HEK293 (cell line): ENCODE results near the gene BMAL1.

ENCODE experiments used
- CTCF ChIA-PET: fragments of 350-600 bp; formaldehyde crosslinking; extraction: SDS; loops from one replicate; lab custom pipeline; 2021; ENCODE audit warnings: antibody characterized with exemption; lab: Yijun Ruan, JAX
- POLR2A ChIA-PET: fragments of 300-600 bp; formaldehyde crosslinking; extraction: SDS; loops from one replicate; lab custom pipeline; 2020; ENCODE audit warnings: antibody characterized with exemption, inconsistent platforms; lab: Yijun Ruan, JAX
- H3K27ac ChIP-seq: fragments of 200-500 bp; sonication (Bioruptor generic); 2 replicates; pipeline ENCODE4 v1.5.1; 2014; ENCODE audit warnings: low read depth, low read length, control low read depth, inconsistent platforms; ENCODE audit errors: extremely low read depth
- H3K36me3 ChIP-seq, 2 experiments: fragments of 200-500 bp in 1 of 2; sonication (Bioruptor generic) in 1 of 2; 1 replicate in 1 of 2; 2 replicates in 1 of 2; pipeline ENCODE4 v1.5.1; 2014 to 2017; ENCODE audit warnings: inconsistent platforms in 2 of 2, low read length in 2 of 2; ENCODE audit not compliant: control insufficient read depth in 2 of 2, insufficient read depth in 1 of 2
- H3K4me1 ChIP-seq: fragments of 200-500 bp; sonication (Bioruptor generic); 2 replicates; pipeline ENCODE4 v1.5.1; 2014; ENCODE audit warnings: mild to moderate bottlenecking, low read length, inconsistent platforms; ENCODE audit not compliant: control insufficient read depth, insufficient read depth
- H3K4me3 ChIP-seq: 2 replicates; pipeline ENCODE4 v1.5.1; 2011; ENCODE audit warnings: low read depth, mild to moderate bottlenecking, control low read depth, low read length, moderate library complexity
- H3K9me3 ChIP-seq: fragments of 200-500 bp; sonication (Bioruptor generic); 2 replicates; pipeline ENCODE4 v1.5.1; 2014; ENCODE audit warnings: low read depth, low read length, inconsistent platforms; ENCODE audit not compliant: control insufficient read depth, insufficient read depth
- FEZF1 ChIP-seq: fragments of 450-650 bp; formaldehyde crosslinking; IDR thresholded peaks from 2 replicates; pipeline ENCODE4 v1.5.1; 2016; ENCODE audit warnings: missing biosample characterization, missing genetic modification characterization
- GFI1B ChIP-seq: fragments of 450-650 bp; formaldehyde crosslinking; IDR thresholded peaks from 2 replicates; pipeline ENCODE4 v1.5.1; 2016; ENCODE audit warnings: missing biosample characterization, missing genetic modification characterization
- HOXA7 ChIP-seq: sonication (generic); formaldehyde crosslinking; IDR thresholded peaks from 2 replicates; pipeline ENCODE4 v1.8.1; 2022; ENCODE audit warnings: missing genetic modification reagents, borderline replicate concordance
- HOXC10 ChIP-seq: sonication (generic); formaldehyde crosslinking; IDR thresholded peaks from 2 replicates; pipeline ENCODE4 v1.8.1; 2023; ENCODE audit warnings: mild to moderate bottlenecking, missing genetic modification reagents
- KLF9 ChIP-seq: fragments of 450-650 bp; formaldehyde crosslinking; IDR thresholded peaks from 2 replicates; pipeline ENCODE4 v1.5.1; 2016; ENCODE audit warnings: missing biosample characterization, missing genetic modification characterization, low read depth
- OVOL3 ChIP-seq: fragments of 450-650 bp; formaldehyde crosslinking; IDR thresholded peaks from 2 replicates; pipeline ENCODE4 v1.5.1; 2016; ENCODE audit warnings: missing biosample characterization, missing genetic modification characterization
- PRDM6 ChIP-seq: fragments of 450-650 bp; formaldehyde crosslinking; IDR thresholded peaks from 2 replicates; pipeline ENCODE4 v1.5.1; 2017; ENCODE audit warnings: missing biosample characterization, missing genetic modification characterization
- SCRT2 ChIP-seq: fragments of 450-650 bp; formaldehyde crosslinking; IDR thresholded peaks from 2 replicates; pipeline ENCODE4 v1.5.1; 2016; ENCODE audit warnings: missing biosample characterization, missing genetic modification characterization
- SETDB1 ChIP-seq: IDR thresholded peaks from one replicate; pipeline ENCODE4 v1.6.1; 2017; ENCODE audit warnings: mild to moderate bottlenecking, low read length, moderate library complexity, mixed read lengths; ENCODE audit not compliant: insufficient read length
- SP2 ChIP-seq: fragments of 450-650 bp; formaldehyde crosslinking; IDR thresholded peaks from 2 replicates; pipeline ENCODE4 v1.5.1; 2016; ENCODE audit warnings: missing biosample characterization, missing genetic modification characterization
- SP7 ChIP-seq: fragments of 450-650 bp; formaldehyde crosslinking; IDR thresholded peaks from 2 replicates; pipeline ENCODE4 v1.5.1; 2016; ENCODE audit warnings: missing biosample characterization, missing genetic modification characterization
- ZBTB44 ChIP-seq: fragments of 450-650 bp; IDR thresholded peaks from 2 replicates; pipeline ENCODE4 v1.5.1; 2018; ENCODE audit warnings: missing biosample characterization, mild to moderate bottlenecking, missing genetic modification characterization
- ZNF112 ChIP-seq: fragments of 450-650 bp; formaldehyde crosslinking; IDR thresholded peaks from 2 replicates; pipeline ENCODE4 v1.5.0; 2017; ENCODE audit warnings: missing biosample characterization, missing genetic modification characterization
- ZNF138 ChIP-seq: fragments of 450-650 bp; formaldehyde crosslinking; IDR thresholded peaks from 2 replicates; pipeline ENCODE4 v1.5.1; 2016; ENCODE audit warnings: missing biosample characterization, missing genetic modification characterization, borderline replicate concordance
- ZNF140 ChIP-seq: fragments of 450-650 bp; formaldehyde crosslinking; IDR thresholded peaks from 2 replicates; pipeline ENCODE4 v1.5.1; 2016; ENCODE audit warnings: missing biosample characterization, missing genetic modification characterization
- ZNF184 ChIP-seq: fragments of 450-650 bp; IDR thresholded peaks from 2 replicates; pipeline ENCODE4 v1.5.1; 2018; ENCODE audit warnings: missing biosample characterization, mild to moderate bottlenecking, missing genetic modification characterization
- ZNF211 ChIP-seq: fragments of 450-650 bp; formaldehyde crosslinking; IDR thresholded peaks from 2 replicates; pipeline ENCODE4 v1.5.1; 2016; ENCODE audit warnings: low read depth, missing biosample characterization, missing genetic modification characterization
- ZNF292 ChIP-seq: fragments of 450-650 bp; formaldehyde crosslinking; IDR thresholded peaks from 2 replicates; pipeline ENCODE4 v1.5.1; 2016; ENCODE audit warnings: low read depth, missing biosample characterization, missing genetic modification characterization, borderline replicate concordance
- ZNF362 ChIP-seq: fragments of 450-650 bp; formaldehyde crosslinking; IDR thresholded peaks from 2 replicates; pipeline ENCODE4 v1.5.1; 2016; ENCODE audit warnings: missing biosample characterization, missing genetic modification characterization
- ZNF521 ChIP-seq: fragments of 450-650 bp; formaldehyde crosslinking; IDR thresholded peaks from 2 replicates; pipeline ENCODE4 v1.5.1; 2017; ENCODE audit warnings: missing biosample characterization, mild to moderate bottlenecking, missing genetic modification characterization
- ZNF549 ChIP-seq: fragments of 450-650 bp; IDR thresholded peaks from 2 replicates; pipeline ENCODE4 v1.5.1; 2018; ENCODE audit warnings: missing biosample characterization, missing genetic modification characterization, mild to moderate bottlenecking, inconsistent platforms, moderate library complexity
- ZNF560 ChIP-seq: fragments of 450-650 bp; formaldehyde crosslinking; IDR thresholded peaks from 2 replicates; pipeline ENCODE4 v1.5.1; 2017; ENCODE audit warnings: missing biosample characterization, missing genetic modification characterization, borderline replicate concordance
- ZNF585B ChIP-seq: fragments of 450-650 bp; formaldehyde crosslinking; IDR thresholded peaks from 2 replicates; pipeline ENCODE4 v1.5.1; 2016; ENCODE audit warnings: missing biosample characterization, missing genetic modification characterization

BMAL1 gene

GRCh38 chr11:13249992-13250391 lies 27.6 kb upstream of the BMAL1 start (continued):
- TF ChIP-seq PRDM6 (no peak), FEZF1 (tag by site-specific recombination) (no peak), KLF9 (tag by site-specific recombination) (no peak), ZNF362 (tag by site-specific recombination) (no peak), ZNF585B (tag by site-specific recombination) (no peak), ZNF549 (tag by site-specific recombination) (no peak), HOXA7 (CRISPR knock-in tag) (no peak), ZNF292 (no peak), OVOL3 (no peak), ZNF112 (no peak), SP2 (tag by site-specific recombination) (no peak)

- POLR2A ChIA-PET = no interaction called here
- Histone ChIP-seq H3K27ac (no peak overlapping the region), H3K4me3 (no peak overlapping the region), H3K4me1 (no peaks in the 10 kb centered on the region), H3K36me3 (no peaks in the 10 kb centered on the region), H3K9me3 (no peaks in the 10 kb centered on the region)
- CTCF ChIA-PET = interaction anchor here (0.7 to 2.3 kb wide), 5 partner anchors 8 to 1749 kb away, joined by 3 to 11 read pairs (median 4); no protein-coding TSS in a partner anchor
- TF ChIP-seq ZNF211 (tag by site-specific recombination) (no peak), ZNF140 (tag by site-specific recombination) (no peak), ZNF138 (no peak), SP7 (tag by site-specific recombination) (no peak), ZBTB44 (tag by site-specific recombination) (no peak), ZNF521 (tag by site-specific recombination) (no peak), ZNF184 (tag by site-specific recombination) (no peak), HOXC10 (CRISPR knock-in tag) (no peak), ZNF560 (no peak), SP2 (tag by site-specific recombination) (no peak)
Measured at GRCh38 chr11:13251966-13252365, 25.6 kb upstream of the BMAL1 start.

GRCh38 chr11:13252438-13252837 lies 25.2 kb upstream of the BMAL1 start:
- H3K36me3 ChIP-seq = no peaks in the 10 kb centered on the region
- POLR2A ChIA-PET = no interaction called here
- H3K4me3 ChIP-seq = no peak overlapping the region
- H3K27ac ChIP-seq = no peak overlapping the region
- no peaks in the 10 kb centered on the region for H3K4me1 ChIP-seq
- CTCF ChIA-PET = interaction anchor here (0.7 to 1.3 kb wide), 2 partner anchors 83 to 1748 kb away, joined by 3 to 6 read pairs; no protein-coding TSS in a partner anchor
- no peaks in the 10 kb centered on the region for H3K9me3 ChIP-seq
- no peak for TF ChIP-seq SETDB1
- no peak for TF ChIP-seq GFI1B (tag by site-specific recombination)
- no peak for TF ChIP-seq SCRT2 (tag by site-specific recombination)
- TF ChIP-seq, all 188 proteins: peak for 0
